IPS-NIHi7 (cell line): ENCODE measurements around the gene PLCG2.
A peak's percentile ranks its signal among the peaks of the same experiment; 100 is the strongest.
"Not testable (repeated sequence)": the region's sequence is repeated elsewhere in the genome, so short reads cannot be mapped to it uniquely, and the experiment has no call there.

Experiments used
- DNase-seq: peaks from one replicate; pipeline ENCODE4 v3.0.0; 2012; ENCODE audit warnings: mixed read lengths; ENCODE audit errors: extremely low spot score

Gene PLCG2

DNA sequence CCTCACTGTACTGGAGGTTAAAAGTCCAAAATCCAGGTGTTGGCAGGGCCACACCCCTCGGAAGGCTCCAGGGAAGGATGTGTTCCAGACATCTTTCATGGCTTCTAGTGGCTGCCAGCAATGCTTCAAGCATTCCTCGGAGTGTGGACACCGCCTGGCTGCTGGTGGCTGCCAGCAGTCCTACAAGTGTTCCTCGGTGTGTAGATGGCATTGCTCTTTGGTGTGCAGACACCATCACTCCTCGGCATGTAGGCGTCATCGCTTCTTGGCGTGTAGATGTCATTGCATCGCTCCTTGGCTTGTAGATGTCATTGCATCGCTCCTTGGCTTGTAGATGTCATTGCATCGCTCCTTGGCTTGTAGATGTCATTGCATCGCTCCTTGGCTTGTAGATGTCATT lies 98.4 kb downstream of the PLCG2 start:
- not testable (repeated sequence) for DNase-seq

DNA sequence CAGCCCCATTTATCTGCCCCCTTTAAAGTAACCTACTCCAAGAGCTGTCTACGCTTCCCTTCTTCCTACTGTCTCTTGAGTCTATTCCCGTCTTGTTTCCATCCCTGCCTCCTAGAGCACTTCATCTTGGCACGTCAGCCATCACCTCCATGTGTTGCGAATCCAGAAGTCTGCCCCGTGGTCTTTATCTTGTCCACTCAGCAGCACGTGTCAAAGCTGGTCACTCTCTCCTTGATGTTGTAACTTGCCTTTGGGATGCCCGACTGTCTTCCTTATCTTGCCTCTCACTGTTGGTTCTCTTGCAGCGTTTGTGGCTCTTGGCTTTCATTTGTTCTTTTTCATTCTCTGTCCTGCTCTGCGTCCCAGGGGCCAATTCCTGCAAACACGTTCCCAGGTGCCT lies 99.4 kb downstream of the PLCG2 start:
- no peak for DNase-seq

DNA sequence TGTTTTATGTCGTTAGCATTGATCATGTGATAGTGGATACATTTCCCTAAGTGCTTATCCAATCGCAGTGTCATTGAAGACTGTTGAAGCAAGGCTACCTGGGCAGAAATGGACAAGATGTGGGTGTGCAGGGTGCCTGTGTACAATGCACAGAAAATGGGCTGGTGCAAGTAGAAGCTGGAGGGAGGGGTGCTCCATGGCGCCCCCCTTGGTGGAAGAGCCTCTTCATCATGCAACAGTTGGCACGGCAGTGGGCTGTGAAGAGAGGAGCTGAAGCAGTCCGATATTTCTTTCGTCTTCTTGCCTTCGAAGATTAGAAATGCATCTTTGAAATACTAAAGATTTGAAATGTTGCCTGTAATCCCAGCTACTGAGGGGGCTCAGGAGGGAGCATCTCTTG lies 100.5 kb downstream of the PLCG2 start:
- DNase-seq: peak; percentile 29

DNA sequence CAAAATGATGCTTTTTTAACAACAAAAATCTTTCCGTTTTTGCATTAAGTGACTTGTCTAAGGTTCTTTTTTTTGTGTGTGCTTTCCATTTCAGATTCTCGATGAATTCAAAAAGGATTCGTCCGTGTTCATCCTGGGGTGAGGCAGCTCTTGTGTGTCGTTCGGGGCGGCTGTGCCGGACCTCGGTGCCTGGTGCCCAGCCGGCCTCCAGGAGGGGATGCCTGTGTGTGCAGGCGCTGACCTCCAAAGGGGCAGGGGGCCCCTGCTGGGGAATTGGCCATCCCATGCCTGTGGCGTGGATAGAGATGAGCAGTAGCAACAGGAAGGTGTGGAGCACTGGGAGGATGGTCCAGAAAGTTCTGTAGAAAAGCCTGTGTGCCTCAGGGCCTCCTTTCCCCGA lies 101.7 kb downstream of the PLCG2 start:
- no peak for DNase-seq

DNA sequence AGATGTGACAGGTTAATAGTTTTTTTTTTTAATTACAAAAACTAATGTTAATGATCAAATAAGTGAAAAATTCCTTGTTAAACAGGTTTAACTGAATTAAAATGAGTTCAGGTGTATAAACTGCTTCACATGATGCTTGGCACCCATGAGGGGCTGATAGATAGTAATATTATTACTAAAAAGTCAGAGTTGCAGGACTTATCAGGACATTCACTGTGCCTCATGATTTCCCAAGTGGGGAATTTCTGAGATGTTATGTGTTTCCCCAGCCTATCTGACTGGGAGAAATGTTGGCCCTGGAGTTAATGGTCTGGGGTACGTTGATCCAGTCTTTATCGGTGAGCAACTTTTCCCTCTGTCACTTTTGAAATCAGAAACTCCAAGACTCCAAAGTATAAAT lies 102.1 kb downstream of the PLCG2 start:
- no peak for DNase-seq

DNA sequence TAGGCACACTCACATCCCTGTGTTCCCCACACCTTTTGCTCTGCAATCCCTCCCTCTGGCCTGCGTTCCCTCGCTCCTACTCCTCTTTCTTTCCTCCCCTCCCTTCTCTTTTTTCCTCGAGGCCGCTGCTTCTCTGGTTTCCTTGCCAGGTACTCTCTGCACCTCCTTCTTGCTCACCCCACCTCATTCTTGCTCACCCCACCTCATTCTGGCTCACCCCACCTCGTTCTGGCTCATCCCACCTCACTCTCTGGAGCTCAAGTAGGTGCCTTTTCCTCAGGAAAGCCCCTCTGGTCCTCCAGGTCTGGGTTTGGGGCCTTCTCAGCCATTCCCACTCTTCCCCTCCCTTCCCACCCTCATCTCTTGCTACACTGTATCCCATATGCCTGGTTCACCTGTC lies 103.5 kb downstream of the PLCG2 start:
- no peak for DNase-seq

DNA sequence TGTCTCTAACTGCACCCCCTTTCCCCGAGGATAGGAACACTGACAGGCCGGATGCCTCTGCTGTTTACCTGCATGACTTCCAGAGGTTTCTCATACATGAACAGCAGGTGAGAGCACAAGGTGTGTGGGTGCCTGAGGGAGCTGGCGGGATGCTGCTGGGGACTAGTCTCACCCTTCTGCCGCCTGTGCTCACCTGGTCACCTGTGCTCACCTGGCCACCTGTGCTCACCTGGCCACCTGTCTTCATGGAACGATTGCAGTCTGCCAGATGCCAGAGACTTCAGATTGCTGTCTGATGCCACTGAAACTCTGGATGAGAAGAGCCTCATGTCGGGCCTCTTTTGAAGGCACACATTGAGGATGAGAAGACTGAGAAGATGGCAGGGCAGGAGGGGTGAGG lies 104.1 kb downstream of the PLCG2 start:
- DNase-seq: no peak

DNA sequence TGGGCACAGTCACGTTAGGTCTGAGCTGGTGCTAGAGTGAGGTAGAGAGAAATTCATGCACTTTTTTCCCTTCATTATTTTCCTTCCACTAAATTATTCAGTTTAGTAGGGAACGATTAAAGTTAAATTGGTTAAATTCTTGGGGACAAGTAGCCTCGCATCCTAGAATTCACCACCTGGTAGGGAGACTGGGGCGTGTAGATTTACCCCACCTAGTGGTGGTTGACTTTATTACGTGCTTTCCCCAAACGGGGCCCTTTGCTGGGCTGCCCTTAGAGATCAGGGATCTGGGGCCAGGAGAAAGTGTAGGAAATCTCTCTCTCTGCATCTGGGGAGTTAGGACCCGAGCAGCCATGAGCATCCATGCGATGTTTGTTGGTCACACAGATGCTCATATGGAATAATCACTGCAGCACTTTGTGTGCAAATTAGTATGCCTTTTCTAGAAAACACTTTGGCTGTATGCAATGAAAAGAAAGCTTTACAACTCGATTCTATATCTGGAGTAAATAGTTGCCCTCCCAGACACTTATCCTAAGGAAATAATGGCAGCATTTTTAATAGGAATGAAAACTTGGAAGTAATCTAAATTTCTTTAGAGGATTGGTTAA lies 107.0 kb downstream of the PLCG2 start:
- peak; percentile 83 for DNase-seq

DNA sequence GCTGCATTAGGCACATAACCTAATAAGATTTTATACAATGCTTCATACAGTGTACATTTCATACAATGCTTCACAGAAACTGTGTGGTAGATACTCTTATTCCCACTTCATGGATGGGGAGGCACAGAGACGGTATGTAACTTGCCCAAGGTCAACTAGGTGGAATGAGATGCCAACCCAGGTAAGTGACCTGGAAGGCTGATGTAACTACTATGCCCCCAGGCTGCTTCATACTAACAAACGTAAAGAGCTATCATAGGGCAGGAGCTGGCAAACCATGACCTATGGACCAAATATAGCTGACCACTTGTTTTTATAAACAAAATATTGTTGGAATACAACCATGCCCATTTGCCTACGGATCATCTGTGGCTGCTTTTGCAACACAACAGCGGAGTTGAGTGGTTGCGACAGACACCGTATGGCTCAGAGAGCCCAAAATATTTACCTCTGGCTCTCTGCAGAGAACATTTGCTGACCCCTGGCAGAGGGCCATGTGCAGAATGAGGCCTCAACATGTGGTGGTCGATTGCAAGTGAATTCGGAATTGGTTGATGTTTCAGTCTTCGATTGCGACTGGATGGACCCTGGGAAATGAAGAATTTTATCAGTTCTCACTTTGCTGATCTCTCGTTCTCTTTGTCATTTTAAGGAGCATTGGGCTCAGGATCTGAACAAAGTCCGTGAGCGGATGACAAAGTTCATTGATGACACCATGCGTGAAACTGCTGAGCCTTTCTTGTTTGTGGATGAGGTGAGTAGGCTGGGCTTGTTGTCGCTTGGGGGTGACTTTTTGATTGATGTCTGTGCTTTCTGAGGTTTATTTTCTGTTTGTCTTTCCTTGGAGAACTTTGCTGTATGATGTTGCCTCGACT lies 109.7 kb downstream of the PLCG2 start:
- no peak for DNase-seq

DNA sequence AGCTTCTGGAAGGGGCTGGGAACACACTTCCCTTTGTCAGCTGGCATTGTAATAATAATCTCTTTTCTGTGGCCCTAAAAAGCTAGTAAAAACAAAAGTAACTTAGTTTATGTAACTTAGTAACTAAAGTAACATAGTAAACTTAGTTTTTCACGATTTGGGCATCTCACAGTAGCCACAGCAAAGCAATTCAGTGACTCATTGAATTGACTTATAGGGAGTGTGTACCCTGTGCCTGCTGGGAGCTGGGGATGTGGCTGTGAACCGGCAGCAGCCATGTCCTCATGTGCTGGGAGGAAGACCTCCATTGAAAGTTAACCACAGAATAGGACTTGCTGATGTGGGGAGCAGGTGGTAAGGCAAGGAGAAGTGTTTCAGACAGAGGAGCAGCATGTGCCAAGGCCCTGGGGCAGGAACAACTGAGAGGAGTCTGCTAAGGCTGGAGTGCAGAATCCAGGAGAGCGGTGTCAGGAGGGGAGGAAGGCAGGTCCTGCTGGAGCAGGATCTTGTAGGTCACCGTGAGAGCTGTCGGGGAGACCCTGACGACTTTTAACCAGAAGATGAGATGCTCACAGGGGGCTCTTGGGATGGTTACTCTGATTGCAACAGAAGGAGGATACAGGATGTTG lies 112.8 kb downstream of the PLCG2 start:
- DNase-seq: no peak

DNA sequence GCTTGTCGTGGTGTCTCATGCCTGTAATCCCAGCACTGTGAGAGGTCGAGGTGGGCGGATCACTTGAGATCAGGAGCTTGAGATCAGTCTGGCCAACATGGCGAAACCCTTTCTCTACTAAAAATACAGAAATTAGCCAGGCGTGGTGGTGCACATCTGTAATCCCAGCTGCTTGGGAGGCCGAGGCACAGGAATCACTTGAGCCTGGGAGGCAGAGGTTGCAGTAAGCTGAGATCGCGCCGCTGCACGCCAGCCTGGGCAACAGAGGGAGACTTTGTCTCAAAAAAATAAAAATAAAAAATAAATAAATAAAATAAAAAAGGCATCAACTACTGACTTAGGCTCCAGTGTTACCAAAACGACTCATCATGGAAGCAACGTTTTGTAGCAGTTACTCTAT lies 115.5 kb downstream of the PLCG2 start:
- DNase-seq: no peak

DNA sequence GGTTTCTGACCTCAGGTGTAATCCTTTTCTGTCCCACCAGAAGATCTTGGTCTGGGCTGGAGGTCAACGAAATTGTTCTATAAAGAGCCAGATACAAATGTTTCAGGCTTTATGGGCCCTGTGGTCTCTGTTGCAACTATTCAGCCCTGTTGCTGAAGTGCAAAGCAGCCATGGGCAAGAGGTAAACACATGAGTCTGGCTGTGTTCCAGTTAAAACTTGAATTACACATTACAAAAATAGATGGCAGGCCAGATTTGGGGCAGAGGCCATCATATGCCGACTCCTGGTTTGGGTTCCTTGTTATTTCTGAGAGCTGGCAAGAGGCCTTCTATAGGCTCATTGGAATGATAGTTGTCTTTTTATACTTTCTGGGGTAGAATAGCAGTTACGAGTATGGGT lies 117.8 kb downstream of the PLCG2 start:
- DNase-seq: no peak

DNA sequence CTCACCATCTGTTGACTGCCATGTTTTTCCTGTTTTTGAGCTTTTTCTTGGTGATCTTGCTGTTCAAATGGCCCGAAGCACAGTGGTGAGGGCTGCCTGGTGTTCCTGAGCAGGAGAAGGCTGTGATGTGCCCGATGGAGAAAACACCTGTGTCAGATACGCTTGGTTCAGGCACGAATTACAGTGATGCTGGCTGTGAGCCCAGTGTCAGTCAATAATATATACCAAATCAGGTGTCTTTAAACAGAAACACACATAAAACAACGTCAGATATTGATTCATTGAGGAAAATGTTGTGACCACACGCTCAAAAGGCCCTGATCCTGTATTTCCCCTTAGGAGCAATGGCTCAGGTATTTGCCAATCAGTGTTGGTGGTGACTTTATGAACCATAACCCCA lies 120.5 kb downstream of the PLCG2 start:
- no peak for DNase-seq

DNA sequence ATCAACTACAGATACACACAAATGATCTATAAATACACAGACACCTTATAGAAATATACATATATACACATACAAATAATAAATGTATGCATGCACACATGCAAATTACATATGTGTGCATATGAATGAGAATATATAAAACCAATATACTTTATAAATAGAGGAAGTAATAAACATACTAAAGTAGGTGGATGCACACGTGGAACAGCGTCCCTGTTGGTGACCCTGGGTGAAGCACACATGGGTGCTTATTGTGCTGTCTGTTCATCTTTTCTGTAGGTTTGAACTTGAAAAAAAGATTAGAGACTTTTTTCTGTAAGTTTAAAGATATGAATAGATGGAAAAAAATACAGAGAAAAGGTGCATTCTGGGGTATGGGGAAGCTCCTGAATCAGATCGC lies 120.9 kb downstream of the PLCG2 start:
- no peak for DNase-seq

DNA sequence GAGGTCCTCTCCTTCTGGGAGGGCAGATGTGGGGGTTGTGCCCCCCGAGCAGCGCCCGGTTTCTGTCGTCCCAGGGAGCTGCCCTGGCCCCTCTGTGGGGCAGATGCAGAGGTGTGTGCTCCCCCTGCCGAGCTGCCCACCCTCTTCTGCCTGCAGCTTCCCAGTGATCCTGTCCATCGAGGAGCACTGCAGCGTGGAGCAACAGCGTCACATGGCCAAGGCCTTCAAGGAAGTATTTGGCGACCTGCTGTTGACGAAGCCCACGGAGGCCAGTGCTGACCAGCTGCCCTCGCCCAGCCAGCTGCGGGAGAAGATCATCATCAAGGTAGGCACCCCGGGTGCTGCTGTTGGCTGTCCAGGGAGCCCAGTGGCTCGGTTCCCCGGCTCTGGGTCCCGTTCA lies 121.4 kb downstream of the PLCG2 start:
- no peak for DNase-seq

DNA sequence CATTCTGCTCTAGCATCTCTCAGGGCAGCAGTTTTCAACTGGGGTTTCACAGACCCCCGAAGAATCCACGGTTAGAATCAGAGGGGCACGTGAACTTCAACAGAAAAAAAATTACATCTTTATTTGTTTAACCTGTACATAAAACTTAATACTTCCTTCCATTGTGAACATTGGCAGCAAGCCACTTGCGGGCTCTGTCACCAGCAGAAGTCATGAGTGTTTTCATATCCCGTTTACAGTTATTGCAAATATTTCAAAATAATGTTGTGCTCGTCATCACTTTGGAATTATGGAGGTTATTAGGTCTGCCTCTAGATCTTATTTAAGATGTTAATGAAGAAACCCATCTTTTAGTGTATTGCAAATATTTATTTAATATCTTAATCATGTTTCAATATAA lies 122.4 kb downstream of the PLCG2 start:
- DNase-seq: no peak

DNA sequence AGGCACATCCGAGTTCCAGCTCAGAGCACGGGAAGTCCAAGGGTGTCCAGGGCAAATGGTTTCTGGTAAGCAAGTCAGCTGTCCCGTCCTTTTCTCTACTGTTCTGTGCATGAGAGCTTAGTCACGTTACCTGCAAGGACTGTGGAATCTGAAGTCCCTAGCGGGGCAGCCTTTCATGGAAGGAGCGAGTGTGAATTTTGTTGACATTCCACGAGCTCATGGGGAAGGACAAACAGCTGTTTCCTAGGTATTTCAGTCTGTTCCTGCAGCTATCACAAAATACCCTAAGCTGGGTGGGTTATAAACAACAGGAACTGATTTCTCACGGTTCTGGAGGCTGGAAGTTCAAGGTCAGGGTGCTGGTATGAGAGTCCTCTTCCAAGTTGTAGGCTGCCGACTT lies 122.9 kb downstream of the PLCG2 start:
- DNase-seq: no peak

DNA sequence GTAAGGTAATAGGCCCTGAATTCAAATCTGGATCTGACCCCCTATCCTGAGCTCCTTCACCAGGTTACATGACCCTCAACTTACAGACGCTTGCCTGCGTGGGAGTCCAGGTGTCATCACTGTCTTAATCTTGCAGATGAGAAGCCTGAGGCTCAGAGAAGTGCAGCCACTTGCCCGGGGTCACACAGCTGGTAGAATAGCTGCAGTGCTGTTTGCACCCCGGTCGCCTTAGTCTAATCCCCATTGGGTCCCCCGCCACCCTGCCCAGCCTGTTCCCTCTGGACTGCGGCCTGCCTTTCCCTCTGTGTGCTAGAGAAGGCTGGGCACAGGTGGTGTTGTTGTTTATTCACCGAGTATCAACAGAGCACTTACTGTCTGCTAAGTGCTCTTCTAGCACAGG lies 125.2 kb downstream of the PLCG2 start:
- no peak for DNase-seq

DNA sequence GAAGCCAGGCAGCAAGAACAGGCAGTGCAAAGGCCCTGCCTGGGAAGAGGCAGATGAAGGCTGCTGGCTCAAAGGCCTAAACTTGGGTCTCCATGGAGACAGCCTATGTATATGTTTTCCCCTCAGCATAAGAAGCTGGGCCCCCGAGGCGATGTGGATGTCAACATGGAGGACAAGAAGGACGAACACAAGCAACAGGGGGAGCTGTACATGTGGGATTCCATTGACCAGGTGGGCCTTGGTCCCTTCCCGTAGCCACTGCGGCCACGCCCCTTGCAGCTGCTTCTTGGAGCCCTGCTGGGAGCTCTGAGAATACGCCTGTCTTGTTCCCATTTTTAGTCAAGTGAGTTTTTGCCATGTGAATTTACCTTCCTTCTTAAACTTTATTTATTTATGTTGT lies 126.2 kb downstream of the PLCG2 start:
- DNase-seq: peak; percentile 24

DNA sequence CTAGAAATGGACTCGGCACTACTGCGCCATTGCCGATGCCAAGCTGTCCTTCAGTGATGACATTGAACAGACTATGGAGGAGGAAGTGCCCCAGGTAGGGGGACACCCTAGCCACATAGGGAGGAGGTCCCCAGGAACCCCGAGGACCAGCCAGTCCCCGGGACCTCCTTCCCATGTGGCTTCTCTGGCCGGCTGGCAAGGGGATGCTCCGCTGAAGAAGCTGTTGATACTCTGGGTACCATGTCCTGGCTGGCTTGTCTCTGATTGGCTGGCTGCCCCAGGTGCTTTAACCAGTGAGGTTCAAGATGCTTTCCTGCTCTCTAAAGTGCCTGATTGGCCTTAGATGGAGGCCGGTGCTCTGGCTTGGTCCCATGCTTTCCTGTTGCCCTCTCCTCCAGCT lies 128.6 kb downstream of the PLCG2 start:
- DNase-seq: no peak

DNA sequence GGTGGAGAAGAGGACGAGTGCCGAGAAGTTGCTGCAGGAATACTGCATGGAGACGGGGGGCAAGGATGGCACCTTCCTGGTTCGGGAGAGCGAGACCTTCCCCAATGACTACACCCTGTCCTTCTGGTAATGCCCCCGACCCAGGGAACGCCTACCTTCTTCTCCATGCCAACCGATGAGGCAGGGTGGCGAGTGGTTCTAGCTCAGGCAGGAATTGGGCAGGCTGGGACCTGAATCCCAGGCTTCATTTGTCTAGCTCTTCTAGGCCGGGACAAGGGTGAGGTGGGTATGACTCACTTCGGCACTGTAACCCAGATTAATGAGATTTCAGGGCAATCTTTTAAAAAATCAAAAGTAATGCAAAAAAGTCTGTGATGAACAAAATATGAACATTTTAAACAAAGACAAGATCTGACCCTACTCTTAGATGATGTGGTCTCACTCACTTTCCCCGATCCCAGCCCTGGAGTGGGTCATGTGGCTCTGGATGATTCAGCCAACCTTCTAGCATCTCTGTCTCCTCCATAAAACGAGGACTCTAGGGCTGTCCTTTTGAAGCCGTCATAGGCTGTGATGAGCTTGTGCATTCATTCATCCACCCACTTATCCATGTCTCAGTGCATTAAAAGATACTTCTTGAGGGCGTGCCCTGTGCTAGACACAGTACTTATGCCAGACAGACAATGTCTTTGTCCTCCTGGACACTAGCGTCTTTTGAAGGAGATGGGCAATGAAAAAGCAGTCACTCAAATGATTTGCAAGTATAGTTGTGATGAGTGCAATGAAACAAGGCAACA lies 129.6 kb downstream of the PLCG2 start:
- no peak for DNase-seq

DNA sequence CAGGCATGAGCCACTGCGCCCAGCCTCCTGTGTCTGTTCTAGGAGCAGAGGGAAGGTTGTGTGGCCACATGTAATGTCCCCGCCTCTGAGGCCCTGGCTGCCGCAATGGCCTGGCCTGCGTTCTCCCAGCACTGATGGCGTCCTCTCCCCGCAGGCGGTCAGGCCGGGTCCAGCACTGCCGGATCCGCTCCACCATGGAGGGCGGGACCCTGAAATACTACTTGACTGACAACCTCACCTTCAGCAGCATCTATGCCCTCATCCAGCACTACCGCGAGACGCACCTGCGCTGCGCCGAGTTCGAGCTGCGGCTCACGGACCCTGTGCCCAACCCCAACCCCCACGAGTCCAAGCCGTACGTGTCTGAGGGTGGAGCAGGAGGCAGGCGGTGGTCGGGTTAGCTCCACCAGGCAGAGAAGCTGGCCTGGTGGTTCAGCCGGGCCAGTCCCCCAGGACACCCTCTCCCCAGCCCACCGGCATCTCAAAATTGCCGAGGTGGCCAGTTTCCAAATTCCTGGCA lies 131.3 kb downstream of the PLCG2 start:
- no peak for DNase-seq
